Measurements from ENCODE around the gene PRDM16.

DNA sequence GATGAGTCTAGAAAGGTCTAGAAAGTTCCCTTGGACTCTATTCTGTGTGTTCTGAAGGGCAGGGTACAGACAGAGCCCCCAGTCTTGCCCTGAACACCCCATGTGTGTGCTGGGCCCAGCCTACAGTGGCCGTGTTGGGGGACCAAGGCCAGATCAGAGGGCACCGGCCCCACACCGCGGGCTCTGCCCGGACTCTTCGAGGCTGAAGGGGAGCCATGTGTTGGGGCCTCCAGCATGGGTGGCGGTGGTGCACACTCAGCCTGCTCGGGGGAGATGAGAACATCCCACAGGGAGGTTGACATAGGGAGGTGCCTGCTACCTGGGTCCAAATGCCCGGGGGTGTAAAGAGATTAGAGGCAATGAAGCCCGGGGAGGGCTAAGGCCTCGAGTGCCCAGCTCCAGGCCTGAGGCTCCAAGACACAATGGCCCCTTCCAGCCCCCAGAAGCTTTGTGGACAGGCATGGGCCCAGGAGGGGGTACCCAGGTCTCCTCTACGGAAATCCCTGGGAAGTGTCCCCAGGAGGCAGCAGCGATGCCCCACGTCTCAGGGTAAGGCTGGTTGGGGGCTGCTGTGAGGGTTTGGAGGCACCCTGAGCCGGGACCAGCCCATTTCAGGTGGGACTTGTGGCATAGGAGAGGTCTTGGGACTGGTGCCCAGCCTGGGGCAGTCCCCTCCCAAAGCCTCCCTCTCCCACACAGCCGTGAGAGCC lies 397.5 kb downstream of the PRDM16 start:
- TF ChIP-seq POLR2A (IDR thresholded peaks at IDR 0.05), result no peak
- TF ChIP-seq, protein P1, sequence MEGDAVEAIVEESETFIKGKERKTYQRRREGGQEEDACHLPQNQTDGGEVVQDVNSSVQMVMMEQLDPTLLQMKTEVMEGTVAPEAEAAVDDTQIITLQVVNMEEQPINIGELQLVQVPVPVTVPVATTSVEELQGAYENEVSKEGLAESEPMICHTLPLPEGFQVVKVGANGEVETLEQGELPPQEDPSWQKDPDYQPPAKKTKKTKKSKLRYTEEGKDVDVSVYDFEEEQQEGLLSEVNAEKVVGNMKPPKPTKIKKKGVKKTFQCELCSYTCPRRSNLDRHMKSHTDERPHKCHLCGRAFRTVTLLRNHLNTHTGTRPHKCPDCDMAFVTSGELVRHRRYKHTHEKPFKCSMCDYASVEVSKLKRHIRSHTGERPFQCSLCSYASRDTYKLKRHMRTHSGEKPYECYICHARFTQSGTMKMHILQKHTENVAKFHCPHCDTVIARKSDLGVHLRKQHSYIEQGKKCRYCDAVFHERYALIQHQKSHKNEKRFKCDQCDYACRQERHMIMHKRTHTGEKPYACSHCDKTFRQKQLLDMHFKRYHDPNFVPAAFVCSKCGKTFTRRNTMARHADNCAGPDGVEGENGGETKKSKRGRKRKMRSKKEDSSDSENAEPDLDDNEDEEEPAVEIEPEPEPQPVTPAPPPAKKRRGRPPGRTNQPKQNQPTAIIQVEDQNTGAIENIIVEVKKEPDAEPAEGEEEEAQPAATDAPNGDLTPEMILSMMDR (IDR thresholded peaks at IDR 0.05), result no peak
